ENCODE data around the gene GNG2.

Gene GNG2

GRCh38 chr14:51889851-51890250 lies 29.4 kb downstream of the GNG2 start:
- DNase-seq (ENCODE audit: low read depth in 2 of 2): no peak

GRCh38 chr14:51894250-51894649 lies 33.8 kb downstream of the GNG2 start:
- no peak for DNase-seq (ENCODE audit: low read depth in 2 of 2)

- no peak for DNase-seq (ENCODE audit: low read depth in 2 of 2)
Measured at GRCh38 chr14:51895375-51895774, 35.0 kb downstream of the GNG2 start.

GRCh38 chr14:51897791-51898355 lies 37.5 kb downstream of the GNG2 start:
- no peak for DNase-seq (ENCODE audit: low read depth in 2 of 2)

- DNase-seq (ENCODE audit: low read depth in 2 of 2): no peak
Measured at GRCh38 chr14:51901475-51902024, 41.1 kb downstream of the GNG2 start.

GRCh38 chr14:51905656-51906121 lies 45.3 kb downstream of the GNG2 start:
- DNase-seq (ENCODE audit: low read depth in 2 of 2): peak; percentile 10 to 14

GRCh38 chr14:51908086-51908485 lies 47.7 kb downstream of the GNG2 start:
- DNase-seq (ENCODE audit: low read depth in 2 of 2): no peak

GRCh38 chr14:51912112-51912786 lies 51.8 kb downstream of the GNG2 start:
- DNase-seq (ENCODE audit: low read depth in 2 of 2): no peak

GRCh38 chr14:51914310-51914709 lies 53.9 kb downstream of the GNG2 start:
- DNase-seq (ENCODE audit: low read depth in 2 of 2): no peak

- DNase-seq (ENCODE audit: low read depth in 2 of 2): no peak
Measured at GRCh38 chr14:51917193-51917592, 56.8 kb downstream of the GNG2 start.

GRCh38 chr14:51921026-51921425 lies 60.6 kb downstream of the GNG2 start:
- DNase-seq (ENCODE audit: low read depth in 2 of 2): no peak

GRCh38 chr14:51922624-51923023 lies 62.2 kb downstream of the GNG2 start:
- DNase-seq (ENCODE audit: low read depth in 2 of 2): no peak

GRCh38 chr14:51924600-51924999 lies 64.2 kb downstream of the GNG2 start:
- DNase-seq (ENCODE audit: low read depth in 2 of 2): no peak

GRCh38 chr14:51925980-51926379 lies 65.6 kb downstream of the GNG2 start:
- DNase-seq (ENCODE audit: low read depth in 2 of 2): no peak

- no peak for DNase-seq (ENCODE audit: low read depth in 2 of 2)
Measured at GRCh38 chr14:51926449-51926848, 66.0 kb downstream of the GNG2 start.

- DNase-seq (ENCODE audit: low read depth in 2 of 2): no peak
Measured at GRCh38 chr14:51928568-51928967, 68.2 kb downstream of the GNG2 start.

GRCh38 chr14:51929166-51929565 lies 68.8 kb downstream of the GNG2 start:
- DNase-seq (ENCODE audit: low read depth in 2 of 2): no peak

- no peak for DNase-seq (ENCODE audit: low read depth in 2 of 2)
Measured at GRCh38 chr14:51929910-51930682, 69.7 kb downstream of the GNG2 start.

- DNase-seq (ENCODE audit: low read depth in 2 of 2): no peak
Measured at GRCh38 chr14:51931308-51931707, 70.9 kb downstream of the GNG2 start.

- no peak for DNase-seq (ENCODE audit: low read depth in 2 of 2)
Measured at GRCh38 chr14:51933191-51933590, 72.8 kb downstream of the GNG2 start.

- DNase-seq (ENCODE audit: low read depth in 2 of 2): no peak
Measured at GRCh38 chr14:51938137-51938536, 77.7 kb downstream of the GNG2 start.

GRCh38 chr14:51938821-51939220 lies 78.4 kb downstream of the GNG2 start:
- no peak for DNase-seq (ENCODE audit: low read depth in 2 of 2)

GRCh38 chr14:51939226-51939625 lies 78.8 kb downstream of the GNG2 start:
- no peak for DNase-seq (ENCODE audit: low read depth in 2 of 2)
